ENCODE results near the gene TMEM121.

DNA sequence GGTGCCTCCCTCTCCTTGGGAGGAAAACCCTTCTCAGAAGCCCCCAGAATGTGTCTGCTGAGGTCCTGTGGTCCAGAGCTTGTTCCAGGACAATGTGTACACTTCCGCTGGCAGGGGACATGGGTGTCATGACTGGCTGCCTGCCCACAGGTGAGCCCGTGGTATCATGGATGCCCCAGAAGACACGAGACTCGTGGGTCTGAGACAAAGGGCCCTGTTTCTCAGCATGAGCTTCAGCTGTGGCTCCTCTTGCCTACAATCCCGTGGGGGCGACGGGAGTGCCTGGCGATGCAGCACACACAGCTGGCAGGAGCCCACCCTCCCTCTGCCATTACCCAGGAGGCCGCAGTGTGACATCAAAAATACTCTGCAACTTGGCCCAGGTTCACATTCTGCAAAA lies 7.0 kb downstream of the TMEM121 start:
- TF ChIP-seq, protein P1, sequence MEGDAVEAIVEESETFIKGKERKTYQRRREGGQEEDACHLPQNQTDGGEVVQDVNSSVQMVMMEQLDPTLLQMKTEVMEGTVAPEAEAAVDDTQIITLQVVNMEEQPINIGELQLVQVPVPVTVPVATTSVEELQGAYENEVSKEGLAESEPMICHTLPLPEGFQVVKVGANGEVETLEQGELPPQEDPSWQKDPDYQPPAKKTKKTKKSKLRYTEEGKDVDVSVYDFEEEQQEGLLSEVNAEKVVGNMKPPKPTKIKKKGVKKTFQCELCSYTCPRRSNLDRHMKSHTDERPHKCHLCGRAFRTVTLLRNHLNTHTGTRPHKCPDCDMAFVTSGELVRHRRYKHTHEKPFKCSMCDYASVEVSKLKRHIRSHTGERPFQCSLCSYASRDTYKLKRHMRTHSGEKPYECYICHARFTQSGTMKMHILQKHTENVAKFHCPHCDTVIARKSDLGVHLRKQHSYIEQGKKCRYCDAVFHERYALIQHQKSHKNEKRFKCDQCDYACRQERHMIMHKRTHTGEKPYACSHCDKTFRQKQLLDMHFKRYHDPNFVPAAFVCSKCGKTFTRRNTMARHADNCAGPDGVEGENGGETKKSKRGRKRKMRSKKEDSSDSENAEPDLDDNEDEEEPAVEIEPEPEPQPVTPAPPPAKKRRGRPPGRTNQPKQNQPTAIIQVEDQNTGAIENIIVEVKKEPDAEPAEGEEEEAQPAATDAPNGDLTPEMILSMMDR (conservative IDR thresholded peaks at IDR 0.05; ENCODE audit: low read depth, low read length), result no peak
- TF ChIP-seq EZH2 (IDR thresholded peaks at IDR 0.05; ENCODE audit: low read length, unreplicated experiment), result no peak

Measured in PC-3 (cell line).